GM21528 (cell line): Measurements from ENCODE around the gene A2ML1.
"Not testable (repeated sequence)": the region's sequence is repeated elsewhere in the genome, so short reads cannot be mapped to it uniquely, and the experiment has no call there.

ENCODE experiments used
- ATAC-seq: cut with Tn5 transposase; IDR thresholded peaks from one replicate; pipeline ENCODE4 v1.9.1; 2021; ENCODE audit warnings: mild to moderate bottlenecking, moderate library complexity; ENCODE audit not compliant: unreplicated experiment, low FRiP score

A2ML1 gene

DNA sequence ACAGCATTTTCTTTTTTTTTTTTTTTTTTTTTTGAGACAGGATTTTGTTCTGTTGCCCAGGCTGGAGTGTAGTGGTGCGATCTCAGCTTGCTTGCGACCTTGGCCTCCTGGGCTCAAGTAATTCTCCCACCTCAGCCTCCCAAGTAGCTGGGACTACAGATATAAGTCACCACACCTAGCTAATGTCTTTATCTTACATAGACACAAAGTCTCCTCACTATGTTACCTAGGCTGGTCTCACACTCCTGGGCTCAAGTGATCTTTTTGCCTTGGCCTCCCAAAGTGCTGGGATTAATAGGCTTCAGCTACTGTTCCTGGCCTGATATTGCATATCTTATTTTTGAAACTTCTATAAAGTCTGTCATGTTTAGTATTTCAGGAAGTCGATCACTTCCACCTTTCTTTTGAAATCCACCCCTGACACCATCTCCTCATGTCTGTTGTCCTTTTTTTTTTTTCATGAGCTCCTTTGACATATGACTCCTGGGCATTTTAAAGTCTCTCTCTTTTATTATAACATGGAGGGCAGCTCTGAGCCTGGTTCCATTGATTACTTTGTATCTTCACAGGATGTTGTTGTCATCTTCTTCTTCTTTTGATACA is 5.9 kb upstream of the A2ML1 start:
- ATAC-seq: no peak

DNA sequence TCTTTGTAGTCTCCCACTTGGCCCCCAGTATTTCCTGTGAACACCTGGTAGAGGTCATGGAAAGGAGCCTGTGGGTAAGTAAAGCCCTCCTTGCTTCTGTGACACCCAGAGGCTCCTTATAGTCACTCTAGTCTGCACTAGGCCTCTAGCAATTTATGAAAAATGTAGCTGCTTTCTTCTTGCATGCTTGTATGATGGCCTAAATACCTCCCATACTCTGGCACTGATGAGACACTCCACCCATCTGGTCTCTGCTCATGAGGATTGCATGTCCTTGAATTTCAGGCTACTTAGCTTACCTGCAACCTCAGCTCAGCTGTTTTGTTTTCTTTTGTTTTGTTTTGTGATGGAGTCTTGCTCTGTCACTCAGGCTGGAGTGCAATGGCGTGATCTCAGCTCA is 4.6 kb upstream of the A2ML1 start:
- ATAC-seq: no peak

DNA sequence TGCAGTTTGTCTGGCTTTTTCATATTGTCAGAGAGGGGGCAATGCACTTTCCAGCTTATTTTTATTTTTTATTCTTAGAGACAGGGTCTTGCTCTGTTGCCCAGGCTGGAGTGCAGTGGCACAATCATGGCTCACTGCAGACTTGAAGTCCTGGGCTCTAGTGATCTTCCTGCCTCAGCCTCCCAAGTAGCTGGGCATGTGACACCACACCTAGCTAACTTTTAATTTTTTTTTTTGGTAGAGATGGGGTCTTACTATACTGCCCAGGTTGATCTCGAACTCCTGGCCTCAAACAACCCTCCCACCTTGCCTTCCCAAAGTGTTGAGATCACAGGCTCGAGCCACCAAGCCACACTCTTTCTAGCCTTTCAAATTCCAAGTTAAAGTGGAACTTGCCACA is 3.9 kb upstream of the A2ML1 start:
- no peak for ATAC-seq

DNA sequence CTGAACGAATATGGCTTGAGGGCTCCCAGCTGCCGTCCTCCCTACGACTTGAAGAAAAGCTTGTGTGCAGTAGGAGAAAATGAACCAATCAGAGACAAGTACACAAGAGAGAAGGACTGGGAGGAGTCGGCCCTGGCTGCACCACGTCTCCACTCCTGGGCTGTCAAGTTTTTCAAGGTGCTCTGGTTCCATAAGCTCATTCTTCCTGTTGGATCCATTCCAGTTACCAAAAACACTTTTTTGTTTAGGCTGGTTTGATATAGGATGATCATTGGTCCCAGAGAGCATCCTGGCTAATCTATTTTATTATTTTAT is 2.8 kb upstream of the A2ML1 start:
- no peak for ATAC-seq

DNA sequence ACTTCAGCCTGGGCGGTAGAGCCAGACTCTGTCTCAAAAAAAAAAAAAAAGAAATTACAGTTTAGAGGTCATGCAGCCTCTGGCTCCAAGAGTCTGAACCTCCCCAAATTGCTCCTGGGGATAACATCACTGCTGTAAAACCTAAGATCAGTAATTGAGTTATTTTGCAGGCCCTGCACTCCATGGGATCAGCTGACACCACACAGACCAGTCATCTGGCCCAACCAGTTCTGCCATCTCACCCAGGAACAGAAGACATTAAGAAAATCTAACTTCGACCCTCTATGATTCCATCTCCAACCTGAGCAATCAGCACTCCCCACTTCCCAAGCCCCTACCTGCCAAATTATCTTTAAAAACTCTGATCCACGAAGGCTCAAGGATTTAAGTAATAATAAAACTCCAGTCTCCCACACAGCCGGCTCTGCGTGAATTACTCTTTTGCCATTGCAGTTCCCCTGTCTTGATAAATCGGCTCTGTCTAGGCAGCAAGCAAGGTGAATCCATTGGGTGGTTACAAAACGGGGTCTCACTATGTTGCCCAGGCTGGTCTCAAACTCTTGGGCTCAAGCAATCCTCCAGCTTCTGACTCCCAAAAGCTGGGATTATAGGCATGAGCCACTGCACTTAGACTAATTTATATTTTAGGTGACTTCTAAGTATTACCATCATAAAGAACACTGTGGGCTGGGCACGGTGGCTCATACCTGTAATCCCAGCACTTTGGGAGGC is 1.6 kb upstream of the A2ML1 start:
- ATAC-seq: not testable (repeated sequence)

DNA sequence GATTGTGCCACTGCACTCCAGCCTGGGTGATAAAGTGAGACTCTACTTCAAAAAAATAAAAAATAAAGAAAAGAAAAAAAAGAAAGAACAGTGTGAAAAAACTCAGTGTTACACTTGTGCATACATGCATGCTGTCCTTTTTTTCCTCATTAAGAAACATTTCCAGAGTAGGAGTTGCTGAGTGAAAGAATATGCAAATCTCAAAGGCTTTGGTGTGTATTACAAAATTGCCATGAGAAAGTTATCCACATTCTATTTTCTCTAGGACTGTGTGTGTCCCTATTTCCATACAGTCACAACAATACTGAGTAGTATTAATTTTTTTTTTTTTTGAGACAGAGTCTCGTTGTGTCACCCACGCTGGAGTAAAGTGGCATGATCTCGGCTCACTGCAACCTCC is 830 bp upstream of the A2ML1 start:
- ATAC-seq: no peak

DNA sequence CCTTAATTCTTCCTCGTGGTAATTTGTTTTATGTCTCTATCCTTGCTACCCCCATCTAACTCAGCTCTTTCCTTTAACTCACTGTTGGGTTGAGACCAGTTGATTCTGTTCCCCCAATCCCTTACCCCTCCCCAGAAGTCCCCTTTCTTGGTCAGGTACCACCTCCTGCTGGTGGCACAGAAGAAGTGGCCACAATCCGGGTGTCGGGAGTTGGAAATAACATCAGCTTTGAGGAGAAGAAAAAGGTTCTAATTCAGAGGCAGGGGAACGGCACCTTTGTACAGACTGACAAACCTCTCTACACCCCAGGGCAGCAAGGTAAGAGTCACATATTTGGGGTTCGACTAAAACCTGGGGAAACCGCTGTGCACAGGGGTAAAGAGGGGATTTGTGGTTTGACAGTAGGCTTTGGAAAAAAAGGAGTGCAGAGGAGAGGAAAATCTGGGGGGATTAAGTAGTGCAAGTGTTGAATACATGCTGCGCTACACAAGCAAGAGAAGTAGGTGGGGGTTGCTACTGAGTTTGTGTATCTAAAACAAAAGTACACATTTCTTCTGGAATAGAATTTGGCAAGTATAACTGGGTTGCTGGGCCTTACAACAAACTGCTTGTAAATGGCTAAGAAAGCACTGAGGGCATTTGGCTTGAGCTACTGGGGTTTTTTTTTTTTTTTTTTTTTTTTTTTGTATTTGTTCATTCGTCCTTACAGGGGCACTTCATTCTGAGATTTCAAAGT is 1.3 kb downstream of the A2ML1 start:
- no peak for ATAC-seq

DNA sequence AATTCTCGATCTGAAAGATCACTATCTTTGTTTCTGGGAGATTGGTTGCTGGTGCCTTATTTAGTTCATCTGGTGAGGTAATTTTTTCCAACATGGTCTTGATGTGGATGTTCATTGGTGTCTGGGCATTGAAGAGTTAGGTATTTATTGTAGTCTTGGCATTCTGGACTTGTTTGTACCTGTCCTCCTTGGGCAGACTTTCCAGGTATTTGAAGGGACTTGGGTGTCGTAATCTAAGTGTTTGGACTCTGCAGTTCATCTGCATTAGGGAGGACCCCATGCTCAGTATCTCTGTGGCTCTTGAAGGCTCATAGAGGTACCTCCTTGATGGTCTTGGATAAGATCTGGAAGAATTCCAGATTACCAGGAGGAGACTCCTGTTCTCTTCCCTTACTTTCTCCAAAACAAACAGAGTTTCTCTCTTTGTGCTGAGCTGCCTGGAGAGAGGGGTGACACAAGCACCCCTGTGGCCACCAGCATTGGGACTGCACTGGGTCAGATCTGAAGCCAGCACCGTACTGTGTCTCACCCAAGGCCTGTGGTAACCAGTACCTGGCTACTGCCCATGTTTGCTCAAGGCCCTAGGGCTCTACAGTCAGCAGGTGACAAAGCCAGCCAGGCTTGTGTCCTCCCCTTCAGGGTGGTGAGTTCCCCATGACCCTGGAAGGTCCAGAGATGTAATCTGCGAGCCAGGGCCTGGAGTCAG is 5.3 kb downstream of the A2ML1 start:
- ATAC-seq: no peak

DNA sequence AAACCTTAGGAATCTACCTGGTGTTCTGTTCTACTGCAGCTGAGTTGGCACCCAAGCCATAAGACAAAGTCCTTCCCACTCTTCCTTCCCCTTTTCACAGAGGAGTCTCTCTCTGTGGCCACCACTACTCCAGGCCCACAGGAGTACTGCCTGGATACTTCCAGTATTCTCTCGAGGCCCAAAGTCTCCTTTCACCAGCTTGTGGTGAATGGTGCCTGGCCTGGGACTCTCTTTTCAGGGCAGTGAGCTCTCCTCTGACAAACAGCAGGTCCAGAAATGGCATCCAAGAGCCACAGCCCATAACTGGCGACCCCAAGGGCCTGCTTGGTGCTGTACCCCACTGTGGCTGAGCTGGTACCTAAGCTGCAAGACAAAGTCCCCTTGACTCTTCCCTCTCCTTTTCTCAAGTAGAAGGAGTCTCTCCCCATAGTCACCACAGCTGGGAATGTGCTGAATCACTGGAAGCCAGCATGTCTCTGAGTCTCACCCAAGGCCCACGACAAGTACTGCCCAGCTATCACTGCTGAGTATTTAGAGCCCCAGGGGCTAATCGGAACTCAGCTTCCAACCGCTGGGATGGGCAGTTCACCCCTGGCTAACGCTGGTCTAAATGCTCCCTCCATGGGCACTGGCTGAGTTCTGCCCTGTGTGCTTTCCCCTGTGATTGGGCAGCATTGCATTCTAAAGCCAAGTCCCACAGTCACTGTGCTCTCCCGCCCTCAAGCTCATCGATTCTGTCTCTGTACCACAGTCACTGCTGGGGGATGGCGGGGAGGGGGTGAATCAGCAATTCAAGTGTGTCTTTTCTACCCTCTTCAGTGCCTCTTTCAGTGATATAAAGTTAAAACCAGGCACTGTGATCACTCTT is 6.1 kb downstream of the A2ML1 start:
- no peak for ATAC-seq

DNA sequence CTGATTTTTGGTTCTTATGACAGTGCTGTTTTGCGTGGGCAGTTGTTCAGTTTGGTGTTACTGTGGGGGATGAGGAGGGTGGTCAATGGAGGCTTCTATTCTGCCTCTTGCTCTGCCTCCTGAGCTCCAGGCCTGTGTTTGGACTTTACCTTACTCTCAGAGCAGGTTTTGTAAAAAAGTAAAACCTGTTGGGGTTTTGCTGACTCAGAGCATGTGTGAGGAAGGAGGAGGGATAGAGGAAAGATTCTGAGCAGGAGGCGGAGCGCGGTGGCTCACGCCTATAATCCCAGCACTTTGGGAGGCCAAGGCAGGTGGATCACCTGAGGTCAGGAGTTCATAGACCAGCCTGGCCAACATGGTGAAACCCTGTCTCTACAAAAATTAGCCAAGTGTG is 6.7 kb downstream of the A2ML1 start:
- ATAC-seq: no peak

DNA sequence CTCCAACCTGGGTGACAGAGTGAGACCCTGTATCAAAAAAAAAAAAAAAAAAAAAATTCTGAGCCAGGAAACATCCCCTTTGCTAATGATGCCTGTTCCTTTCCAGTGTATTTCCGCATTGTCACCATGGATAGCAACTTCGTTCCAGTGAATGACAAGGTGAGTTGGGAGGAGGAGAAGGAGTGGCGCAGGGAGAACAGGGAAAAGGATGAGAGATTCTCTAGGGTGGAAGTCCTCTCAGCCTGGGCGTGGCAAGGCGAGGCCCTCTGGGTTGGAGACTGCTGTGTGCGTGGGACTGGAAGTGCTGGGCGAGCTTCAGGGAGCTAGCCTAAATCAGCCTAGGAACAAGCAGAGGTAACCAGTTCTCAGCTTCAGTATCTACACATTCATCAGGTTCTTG is 7.2 kb downstream of the A2ML1 start:
- ATAC-seq: no peak

DNA sequence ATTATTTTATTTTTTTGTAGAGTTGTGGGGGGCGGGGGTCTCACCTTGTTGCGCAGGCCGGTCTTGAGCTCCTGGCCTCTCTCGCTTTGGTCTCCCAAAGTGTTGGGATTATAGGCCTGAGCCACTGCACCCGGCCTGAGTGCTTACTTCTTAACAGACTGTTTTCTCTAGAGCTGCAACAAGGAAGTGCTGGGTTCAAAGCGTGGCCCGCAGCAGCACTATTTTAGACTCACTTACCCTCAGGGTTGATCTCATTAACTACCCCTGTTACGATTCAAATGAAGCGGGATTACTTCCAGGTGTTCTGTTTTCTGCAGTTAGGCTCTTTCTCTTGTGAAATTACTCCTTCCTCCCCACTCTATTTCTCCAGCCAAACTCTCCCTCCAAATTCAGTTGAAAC is 8.7 kb downstream of the A2ML1 start:
- no peak for ATAC-seq

DNA sequence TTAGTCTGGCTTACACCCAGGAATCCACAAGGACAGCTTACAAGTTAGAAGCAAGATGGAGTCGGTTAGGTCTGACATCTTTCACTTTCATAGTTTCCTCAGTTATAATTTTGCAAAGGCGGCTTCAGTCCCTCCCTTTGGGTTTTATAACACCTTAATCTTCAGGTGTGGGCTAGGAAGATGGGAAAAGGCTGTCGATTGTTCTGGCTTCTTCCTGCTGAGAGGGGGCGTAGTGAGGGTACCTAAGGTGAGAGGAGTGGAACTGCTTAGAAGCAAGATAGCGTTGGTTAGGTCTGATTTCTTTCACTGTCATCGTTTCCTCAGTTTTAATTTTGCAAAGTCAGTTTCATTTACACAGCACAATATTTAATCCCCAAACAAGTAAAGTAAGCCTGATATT is 10.1 kb downstream of the A2ML1 start:
- ATAC-seq: no peak

DNA sequence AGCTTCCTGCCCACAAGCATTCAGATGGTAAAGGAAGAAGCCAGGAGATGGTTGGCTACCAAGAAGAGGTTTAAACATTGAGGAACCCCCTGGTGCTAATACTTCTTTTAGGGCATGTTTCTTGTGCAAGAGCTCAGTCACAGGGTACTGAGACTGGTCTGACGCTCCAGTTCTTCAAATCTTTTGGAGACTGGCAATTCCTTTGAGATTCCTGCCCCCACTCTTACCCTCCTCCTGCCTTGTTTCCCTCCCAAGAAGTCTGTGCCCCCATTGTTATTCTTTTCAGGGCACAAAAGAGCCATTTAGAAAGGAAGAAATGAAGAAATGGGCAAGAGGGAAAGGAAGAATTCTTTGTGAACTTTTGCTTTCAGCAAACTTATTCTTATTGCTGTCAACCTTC is 11.8 kb downstream of the A2ML1 start:
- ATAC-seq: no peak

DNA sequence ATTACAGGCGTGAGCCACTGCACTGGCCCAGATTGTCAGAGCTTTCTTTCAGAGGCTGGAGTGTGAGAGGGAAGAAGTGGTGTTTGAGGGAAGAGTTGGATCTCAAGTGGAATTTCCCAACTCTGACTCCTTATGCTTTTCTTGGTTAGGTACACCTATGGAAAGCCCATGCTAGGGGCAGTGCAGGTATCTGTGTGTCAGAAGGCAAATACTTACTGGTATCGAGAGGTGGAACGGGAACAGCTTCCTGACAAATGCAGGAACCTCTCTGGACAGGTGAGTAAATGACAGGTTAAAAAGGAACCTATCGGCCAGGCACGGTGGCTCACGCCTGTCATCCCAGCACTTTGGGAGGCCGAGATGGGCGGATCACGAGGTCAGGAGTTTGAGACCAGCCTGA is 14.9 kb downstream of the A2ML1 start:
- no peak for ATAC-seq

DNA sequence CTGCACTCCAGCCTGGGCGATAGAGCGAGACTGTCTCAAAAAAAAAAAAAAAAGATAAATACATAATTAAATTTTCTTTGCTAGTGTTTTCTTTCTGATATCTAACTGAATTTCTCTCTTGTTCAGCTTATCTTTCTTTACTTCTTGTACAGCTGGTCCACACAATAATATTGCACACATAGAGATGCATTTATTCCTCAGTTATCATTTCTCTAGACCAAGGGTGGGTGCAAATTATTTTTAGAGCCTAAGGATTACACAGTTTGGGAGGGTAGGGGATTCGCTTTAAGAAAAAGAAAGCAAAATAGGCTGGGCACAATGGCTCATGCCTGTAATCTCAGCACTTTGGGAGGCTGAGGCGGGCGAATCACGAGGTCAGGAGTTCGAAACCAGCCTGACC is 17.9 kb downstream of the A2ML1 start:
- no peak for ATAC-seq

DNA sequence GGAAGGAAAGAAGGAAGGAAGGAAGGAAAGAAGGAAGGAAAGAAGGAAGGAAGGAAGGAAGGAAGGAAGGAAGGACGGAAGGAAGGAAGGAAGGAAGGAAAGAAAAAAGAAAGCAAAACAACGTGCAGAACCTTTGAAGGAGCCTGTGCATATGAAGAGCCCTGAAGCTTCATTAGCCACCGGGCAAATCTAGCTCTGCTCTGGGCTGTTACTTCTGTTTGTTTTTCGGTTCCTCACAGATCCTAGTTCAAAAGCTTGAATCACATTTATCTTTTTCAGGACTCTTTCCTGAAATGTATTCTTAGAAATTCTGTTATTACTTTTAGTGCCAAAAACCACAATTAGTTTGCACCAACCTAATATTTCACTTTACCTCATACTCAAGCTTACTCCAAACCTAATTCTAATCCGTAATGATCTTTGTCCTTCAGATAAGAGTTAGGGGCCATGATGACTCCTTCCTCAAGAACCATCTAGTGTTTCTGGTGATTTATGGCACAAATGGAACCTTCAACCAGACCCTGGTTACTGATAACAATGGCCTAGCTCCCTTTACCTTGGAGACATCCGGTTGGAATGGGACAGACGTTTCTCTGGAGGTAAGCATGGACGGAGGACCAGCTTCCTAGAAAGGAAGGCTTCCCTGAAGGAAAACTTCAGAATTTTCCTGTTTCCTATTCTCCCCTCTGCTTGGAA is 18.7 kb downstream of the A2ML1 start:
- ATAC-seq: no peak

DNA sequence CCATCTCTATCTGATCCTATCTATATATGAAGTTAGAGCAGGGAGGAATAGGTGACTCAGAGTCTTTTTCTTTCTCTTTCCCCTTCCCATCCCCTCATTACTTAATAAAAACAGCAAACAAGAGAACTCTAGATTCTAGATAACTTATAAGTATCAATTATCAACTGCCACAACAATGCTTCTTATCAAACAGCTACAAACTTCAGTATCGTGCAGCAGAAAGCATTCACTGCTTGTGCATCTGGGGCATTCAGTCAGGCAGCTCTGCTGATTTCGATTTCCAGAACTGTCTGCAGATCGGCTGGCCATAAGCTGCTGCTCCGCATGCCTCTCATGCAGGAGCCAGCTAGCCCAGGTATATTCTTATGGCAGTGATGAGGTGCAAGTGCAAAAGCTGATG is 19.4 kb downstream of the A2ML1 start:
- no peak for ATAC-seq

DNA sequence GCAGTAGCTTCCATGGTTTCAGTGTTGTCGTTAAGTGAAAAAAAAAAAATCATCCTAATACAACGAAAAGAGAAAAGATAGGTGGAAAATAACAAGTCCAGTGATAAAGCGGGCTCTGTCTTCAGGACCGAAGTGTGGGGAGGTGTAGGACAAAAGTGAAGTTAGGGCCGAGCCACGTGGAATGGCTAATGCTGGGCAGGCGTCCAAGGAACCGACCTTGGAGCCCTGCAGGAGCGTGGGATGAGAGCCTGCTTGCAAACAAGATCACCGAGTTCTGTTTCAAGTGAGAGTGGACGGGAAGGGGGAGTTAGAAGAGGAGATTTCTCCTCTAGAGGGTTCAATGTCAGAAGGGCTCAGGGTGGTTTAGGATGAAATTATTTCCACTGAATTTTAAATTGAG is 22.2 kb downstream of the A2ML1 start:
- no peak for ATAC-seq

DNA sequence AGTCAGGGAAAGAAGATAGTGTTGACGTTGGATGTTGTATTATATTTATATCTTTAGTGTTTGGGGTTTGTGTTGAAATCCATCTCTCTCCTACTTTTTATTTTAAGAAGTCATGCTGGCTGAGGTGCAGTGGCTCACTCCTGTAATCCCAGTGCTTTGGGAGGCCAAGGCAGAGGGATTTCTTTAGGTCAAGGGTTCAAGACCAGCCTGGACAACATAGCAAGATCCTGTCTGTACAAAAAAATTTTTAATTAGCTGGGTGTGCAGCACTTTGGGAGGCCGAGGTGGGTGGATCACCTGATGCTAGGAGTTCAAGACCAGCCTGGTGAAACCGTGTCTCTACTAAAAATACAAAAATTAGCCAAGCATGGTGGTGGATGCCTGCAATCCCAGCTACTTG is 23.9 kb downstream of the A2ML1 start:
- ATAC-seq: no peak
